GF-D8 (cell line): ENCODE measurements around the gene PTPRD.
"Not testable (repeated sequence)": the region's sequence is repeated elsewhere in the genome, so short reads cannot be mapped to it uniquely, and the experiment has no call there.

Source experiments
- DNase-seq: peaks from one replicate; lab custom pipeline; 2025; lab: John Stamatoyannopoulos, UW

PTPRD gene

DNA sequence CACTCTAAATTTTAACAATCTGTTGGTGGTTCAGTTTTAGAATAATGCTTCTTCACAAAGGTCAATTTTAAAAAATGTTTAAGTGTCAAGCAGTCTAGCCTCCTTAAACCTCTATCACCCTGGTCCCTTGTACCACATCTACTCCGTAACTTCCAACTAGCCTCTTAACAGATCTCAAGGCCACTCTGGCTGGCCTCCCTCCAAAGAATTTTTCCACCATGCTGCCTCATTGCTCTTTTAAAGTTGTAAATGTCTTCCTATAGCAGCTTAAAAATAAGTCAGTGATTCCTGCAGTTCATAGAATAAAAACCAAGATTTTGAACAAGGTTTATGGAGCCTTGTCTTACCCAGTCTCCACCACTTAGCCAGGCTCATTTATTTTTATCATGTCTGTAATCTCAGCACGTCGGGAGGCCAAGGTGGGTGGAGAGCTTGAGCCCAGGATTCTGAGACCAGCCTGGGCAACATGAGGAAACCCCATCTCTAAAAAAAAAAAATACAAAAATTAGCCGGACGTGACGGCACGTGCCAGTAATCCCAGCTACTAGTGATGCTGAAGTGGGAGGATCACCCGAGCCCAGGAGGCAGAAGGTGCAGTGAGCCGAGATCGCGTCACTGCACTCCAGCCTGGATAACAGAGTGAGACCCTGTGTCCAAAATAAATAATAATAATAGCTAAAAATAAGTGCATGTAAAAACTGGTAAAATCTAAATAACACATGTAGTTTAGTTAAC is 1888.4 kb downstream of the PTPRD start:
- no peak for DNase-seq

DNA sequence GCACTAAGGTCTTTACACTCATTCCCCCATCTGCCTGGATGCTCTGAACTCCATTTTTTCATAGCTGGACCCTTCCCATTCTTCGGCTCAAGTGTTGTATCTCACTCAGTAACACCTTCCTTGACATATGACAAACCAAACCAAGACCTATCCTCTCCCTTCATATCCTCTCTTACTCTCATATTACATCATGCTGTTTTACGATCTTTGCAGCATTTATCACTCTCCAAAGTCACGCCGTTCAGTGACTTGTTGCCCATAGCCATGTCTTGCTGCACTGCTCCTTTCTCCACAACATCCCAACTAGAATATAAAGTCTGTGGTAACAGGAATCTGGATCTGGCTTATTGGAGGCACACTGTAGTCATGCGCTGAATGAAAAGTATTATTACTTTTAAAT is 1889.6 kb downstream of the PTPRD start:
- DNase-seq = no peak

DNA sequence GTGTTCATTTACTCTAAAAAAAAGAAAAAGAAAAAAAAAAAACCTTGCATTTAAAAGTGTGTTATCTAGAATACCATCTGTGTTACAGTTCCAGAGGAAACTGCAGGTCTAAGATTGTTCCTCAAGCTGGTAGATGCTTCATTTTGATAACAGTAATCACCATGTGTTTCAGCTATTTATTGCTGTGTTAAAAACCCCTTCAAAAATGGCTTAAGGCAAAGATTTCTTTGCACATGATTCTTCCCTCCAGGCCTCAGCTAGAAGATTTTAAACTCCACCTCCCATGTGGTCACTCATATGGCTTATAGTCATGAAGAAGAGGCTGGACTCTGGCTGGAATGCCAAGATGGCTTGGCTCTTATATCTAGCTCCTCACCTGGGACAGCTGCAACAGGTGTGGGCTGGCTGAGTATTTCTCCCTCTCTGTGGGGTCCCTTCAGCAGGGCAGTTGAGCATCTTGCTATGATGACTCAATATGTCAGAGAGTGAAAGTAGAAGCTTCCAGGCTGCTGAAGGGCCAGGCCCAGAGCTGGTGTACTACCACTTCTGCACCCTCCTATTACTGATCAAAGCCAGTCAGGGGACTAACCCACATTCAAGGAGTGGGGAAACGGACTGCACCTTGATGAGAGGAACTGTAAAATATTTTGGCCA is 1892.8 kb downstream of the PTPRD start:
- no peak for DNase-seq

DNA sequence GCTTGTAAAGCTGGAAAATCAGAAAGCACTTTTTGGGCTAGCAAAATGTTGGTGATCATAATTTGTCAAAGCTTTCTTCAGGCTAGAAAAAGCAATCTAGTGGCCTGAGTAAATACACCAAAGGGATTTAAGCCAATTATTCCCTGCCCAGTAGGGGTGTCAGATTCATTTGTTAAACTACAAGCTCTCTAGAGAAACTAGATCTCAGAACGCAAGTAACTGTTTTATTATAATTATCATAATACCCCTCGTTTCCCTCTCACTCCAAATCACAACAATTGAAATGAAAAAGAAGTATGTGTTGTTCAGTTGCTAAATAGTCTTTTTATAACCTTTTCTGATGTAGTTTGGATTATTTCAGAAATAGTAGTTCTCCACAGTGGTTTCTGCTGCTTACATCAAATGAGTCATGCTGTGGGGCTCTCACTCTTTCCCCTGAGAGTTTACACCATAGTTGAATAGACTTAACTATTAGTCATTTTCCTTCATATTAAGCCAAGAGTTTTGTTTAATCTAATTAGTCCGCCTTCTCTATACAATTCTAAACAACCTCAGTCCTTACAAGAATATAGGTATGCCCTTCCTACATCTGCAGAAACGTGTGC is 1894.6 kb downstream of the PTPRD start:
- DNase-seq = no peak

DNA sequence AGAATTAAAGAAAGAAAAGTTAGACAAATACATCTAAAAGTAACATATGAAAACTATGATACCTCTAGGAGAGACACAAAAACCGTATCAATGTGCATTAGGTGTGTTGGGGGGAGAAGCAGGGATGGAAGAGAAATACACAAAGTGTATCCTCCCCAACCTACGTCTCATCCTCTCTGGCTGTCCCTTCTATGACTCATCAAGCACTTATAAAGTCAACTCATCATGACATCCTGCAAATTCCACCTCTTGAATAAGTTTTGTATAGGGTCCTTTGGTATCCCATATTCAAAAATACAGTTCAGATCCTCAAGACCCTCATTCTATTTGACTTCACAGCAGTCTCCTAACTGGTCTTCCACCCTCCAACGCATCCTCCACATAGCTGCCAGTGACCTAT is 1895.7 kb downstream of the PTPRD start:
- DNase-seq = no peak

DNA sequence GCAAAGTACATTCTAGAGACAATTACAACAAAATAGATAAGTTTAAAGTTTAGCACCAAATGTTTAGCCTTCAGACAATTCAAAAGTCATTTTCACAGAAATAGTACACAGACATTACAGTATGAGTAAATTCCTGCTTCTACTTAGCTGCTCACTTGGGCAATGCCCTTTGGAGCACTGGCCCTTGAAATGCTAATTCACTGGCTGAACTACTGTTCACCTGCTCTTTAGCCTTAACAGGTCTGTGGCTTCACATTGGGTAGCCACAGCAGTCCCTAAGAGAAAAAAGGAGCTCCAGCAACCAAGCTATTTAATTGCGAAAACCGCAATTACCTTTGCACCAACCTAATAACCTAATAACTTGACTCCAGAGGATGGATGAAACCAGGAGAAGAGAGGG is 1897.0 kb downstream of the PTPRD start:
- DNase-seq = no peak

DNA sequence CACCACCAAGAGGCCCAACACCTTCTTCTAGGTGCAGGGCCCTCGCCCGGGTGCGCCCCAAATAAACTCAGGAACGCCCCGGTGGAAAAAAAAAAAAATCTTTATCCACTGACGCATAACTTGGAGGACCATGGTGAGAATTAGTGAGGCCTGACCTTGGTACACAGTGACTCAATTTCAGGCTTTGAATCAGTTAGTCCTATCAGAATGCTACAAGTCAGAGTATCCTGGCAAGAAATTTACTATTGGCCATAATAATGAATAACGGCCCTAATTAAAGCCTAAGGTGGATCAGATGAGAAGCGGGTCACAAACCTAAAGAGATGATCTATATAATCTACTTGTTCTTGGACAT is 1899.0 kb downstream of the PTPRD start:
- no peak for DNase-seq

DNA sequence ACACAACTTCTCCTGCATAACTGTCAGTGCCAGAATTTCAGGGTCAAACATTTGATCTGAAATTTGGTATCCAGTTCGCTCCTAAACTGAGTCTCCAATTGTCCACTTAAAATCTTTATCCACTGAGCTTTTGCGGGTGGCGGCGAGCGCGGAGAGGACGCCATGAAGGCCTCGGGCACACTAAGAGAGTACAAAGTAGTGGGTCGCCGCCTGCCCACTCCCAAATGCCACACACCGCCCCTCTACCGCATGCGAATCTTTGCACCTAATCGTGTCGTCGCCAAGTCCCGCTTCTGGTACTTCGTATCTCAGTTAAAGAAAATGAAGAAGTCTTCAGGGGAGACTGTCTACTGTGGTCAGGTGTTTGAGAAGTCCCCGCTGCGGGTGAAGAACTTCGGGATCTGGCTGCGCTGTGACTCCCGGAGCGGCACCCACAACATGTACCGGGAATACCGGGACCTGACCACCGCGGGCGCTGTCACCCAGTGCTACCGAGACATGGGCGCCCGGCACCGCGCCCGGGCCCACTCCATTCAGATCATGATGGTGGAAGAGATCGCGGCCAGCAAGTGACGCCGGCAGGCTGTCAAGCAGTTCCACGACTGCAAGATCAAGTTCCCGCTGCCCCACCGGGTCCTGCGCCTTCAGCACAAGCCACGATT is 1899.5 kb downstream of the PTPRD start:
- no peak for DNase-seq

DNA sequence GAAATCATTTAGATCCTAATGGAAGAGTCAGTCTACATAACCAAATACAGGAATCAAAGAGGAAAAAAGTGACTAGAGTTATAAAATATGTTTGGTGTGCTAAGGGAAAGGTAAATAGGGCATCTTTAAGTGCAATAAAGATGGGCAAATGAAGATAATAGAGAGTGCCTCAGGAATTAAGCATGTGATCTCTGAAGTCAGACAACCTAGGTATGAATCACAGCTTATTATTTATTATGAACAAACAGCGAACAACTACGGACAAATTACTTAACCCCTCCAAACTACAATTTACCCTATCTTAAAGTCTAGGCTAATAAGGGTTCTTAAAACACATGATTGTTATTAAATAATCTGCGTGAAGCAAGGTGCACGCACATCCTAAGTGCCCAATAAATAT is 1903.1 kb downstream of the PTPRD start:
- DNase-seq = no peak

DNA sequence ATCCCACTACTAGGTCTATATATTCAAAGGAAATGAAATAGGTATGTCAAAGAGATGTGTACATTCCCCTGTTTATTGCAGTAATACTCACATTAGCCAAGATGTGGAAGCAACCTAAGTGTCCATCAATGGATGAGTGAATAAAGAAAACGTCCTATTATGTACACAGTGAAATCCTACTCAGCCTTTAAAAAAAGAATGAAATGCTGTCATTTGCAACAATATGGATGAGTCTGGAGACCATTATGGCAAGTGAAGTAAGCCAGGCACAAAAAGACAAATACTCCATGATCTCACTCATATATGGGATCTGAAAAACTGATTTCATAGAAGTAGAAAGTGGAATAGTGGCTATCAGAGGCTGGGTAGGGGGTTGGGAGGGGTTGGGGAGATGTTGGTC is 1904.1 kb downstream of the PTPRD start:
- DNase-seq = no peak

DNA sequence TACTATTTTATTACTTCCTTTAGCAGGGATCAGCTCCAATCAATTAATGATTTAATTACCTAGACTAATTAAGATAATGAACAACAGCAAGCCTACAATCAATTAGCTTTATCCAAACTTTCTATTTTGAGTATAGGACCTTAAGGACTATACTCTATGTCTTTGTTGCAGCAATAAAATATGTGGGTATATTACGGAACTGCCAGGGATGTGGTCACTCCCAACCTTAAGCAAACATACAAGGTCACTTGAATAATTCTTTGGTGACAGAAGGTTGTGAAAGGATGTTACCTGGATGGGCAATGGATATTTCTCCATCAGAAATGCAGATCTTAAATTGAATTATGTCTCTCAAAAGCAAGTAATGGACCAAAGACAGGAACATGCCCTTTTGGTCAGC is 1905.8 kb downstream of the PTPRD start:
- no peak for DNase-seq

DNA sequence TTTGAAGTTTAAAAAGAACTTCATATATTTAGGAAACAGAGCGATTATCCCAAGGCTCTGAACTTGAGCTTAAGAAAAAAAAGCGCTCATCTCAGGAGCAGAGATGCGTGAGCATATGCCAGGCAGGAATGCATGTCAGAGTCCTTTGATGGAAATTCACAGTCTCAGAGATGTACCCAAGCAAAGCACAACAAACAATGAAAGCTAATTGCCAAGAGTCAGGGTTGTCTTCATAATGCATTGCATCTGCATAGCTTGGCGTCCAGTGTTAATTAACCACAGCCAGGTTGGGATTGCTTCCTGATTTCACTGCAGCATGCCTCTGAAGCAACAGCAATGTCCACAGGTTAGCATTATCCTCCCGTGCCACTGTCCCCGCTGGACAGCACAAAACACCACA is 1906.3 kb downstream of the PTPRD start:
- no peak for DNase-seq

DNA sequence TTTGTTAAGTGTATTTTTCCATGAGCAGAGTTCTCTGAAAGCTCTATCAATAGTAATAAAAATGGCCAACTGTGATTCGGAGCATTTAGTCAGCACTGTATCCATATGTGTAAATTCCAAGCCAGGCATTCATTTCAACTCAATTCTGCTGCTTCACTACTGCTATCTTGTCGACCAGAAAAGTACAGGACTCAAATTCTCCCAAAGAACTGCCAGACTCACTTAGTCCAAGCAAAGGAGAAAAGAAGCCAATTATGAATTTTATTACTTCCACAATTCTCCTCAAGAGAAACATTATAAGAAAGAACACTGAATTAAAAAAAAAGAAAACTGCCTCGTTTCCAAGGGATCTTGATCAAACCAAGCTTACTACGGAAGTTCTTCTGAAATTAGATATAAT is 1906.9 kb downstream of the PTPRD start:
- DNase-seq = no peak

DNA sequence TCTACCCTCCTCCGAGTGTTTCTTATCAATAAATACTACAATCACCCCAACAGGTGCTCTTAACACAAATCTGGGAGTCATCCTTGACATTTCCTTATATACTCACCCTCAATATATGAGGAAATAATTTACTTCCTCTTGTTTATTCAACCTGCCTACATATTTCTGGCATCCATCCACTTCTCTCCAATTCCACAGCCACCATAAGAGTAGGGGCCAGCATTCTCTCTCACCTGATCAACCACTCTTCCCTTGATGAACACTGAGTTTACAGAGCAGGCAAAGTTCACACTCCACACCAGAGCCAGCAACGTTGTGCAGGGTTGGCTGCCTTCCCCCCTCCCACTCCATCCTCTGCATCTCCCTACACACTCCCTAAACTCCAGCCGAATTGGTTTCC is 1908.9 kb downstream of the PTPRD start:
- no peak for DNase-seq

DNA sequence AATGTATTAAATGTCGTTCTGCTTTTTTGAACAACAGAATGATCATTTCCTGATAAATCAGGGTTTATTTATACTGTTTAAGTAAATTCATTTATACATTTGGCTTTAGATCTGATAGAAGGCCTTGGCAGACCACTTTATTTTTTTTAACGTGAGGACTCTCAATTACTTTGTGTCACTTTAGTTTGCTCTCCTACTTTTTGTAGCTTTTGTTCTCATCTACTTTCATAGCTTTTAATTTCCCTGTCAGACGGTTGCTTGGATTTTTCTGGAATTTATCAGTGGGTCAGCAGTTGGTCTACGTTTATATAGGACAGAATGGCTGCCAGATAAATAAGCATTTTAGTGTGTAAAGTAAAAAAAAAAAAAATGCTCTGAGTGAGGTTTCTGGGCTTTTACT is 1910.9 kb downstream of the PTPRD start:
- no peak for DNase-seq

DNA sequence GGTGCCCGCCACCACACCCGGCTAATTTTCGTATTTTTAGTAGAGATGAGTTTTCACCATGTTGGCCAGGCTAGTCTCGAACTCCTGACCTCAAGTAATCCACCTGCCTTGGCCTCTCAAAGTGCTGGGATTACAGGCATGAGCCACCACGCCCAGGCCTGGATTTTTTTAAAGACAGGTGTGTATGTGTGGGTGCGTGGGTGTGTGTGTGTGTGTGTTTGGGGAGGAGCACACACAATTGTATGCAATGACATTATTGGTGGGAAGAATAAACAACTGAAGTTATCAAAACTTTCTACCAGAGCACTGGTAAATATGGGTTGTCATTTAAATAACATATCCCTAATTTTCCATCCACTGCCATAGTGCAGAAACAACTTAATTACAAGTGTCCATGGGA is 1915.2 kb downstream of the PTPRD start:
- not testable (repeated sequence) for DNase-seq

DNA sequence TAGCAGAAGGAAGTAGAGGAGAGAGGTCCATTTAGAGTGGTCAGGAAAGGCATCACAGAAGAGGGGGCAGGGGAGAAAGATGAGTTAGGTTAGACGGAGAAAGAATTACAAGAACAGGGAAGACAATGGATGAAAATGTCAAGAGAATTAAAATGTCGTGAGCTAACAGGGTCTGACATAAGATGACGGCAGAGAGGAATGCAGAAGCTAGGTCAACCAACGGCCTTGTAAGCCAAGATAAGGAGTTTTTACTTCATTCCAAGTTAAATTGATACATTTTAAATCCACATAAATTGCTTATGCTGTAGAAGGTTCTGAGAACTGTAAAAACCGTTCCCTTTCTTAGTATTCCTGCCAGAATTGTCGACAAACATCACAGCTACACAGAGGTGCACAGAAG is 1916.3 kb downstream of the PTPRD start:
- DNase-seq = no peak

DNA sequence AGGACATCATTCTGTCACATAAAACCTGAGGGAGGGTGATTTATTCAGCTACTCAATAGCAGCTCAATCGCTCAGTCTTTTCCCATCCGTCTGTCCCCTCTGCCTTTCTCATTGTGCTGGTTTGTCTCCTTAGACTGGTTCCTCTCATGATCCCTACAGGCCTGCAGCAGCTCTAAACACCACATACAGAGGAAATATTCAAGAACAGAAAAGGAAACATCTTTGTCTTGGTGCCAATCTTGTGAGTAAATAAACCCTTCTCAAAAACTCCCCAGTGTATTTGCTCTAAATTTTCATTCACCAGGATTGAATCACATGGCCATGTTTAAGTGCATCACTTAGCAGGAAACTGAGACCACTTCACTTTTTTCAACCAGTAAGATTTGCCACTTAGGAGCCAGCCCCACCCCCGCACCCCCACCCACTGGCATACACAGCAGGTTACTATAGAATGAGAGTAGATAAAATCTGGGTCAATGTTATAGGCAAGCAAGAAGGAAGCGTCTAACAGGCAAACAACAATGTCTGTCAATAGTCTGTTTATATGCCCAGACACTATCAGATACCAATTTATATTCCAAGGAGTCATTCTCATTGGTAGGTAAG is 1917.7 kb downstream of the PTPRD start:
- no peak for DNase-seq

DNA sequence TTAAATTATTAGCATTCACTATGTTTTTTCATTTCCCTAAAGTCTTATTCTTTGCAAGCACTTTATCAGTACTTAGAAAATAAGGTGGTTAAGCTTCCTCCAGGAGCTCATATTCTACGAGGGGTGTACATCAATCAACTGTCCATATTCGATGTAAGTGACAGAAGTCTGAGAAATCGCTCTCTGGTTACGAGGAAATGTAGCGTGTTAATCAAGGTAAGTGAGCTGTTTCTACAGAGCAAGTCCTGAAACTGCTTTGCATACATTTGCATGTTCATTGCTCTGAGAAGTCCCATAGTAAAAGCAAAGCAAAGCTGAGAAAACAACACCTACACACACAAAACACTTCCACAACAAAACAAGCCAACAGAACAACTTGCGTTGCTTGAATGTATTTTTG is 1919.3 kb downstream of the PTPRD start:
- no peak for DNase-seq

DNA sequence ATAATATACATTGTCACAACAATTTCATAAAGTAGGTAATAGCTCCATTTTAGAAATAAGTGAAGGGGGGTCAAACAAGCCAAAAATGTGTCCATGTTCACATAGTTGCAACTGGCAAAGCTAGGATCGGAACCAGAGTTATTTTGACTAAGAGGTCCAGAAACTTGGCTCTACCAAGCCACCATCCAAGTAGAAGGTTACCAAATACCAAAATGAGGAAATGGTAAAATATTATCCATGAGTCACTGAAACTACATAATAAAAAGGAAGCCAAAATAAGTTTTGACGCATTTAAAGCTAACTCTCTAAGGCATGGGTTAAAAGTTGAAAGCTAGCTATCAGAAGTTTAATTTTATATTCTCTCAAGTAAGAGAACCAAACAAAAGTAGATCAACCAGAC is 1926.3 kb downstream of the PTPRD start:
- no peak for DNase-seq

DNA sequence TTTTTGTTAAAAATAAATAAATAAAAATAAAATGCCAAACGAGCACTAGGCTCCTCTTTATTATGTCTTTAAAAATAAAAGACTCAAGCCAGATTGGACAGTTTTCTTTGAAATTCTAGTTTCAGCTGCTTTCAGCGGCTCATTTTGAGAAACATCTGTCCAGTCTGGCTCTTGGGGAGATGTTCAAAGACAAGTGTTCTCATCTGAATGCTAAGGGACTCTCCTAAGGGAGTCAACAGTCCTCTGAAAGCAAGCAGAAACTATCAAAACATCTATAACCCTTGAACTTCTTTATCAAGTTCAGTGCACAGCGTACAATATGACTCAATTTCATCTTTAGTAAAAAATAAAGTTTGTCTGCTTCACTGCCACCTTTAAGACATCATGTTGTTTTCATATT is 1927.0 kb downstream of the PTPRD start:
- no peak for DNase-seq

DNA sequence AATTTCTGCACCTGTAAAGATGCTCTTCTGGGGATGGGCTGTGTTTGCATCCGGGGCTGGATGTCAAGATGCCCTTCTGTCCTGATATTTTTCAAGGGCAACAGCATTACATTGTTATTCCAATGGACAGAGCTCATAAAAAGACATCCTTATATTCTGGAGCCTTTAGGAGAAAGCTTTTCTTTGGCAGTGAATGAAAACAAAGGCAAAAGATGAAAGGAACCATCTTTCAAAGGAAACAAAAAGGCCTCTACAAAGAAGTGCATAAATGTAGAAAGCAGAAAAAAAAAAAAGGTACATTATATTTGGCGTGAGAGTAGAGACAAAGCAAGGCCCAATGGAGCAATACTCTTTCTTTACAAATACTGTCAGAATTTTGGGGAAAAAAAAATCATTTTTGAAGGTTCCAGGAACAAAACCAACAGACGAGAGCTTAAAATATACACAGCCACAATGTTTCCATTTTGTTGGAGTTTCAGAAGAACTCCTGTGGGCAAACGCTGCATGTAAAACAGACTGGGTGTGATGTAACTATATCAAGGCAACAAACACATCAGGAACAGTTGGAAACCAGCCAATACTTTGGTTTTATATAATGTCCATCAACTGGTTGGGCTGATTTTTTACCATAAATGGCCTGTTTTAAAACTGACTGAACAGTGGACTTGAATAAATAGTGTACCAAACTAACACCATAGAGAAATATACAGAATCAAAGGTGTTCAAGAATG is 1927.7 kb downstream of the PTPRD start:
- DNase-seq = no peak
